Measurements from ENCODE around the gene SCD5.

Gene SCD5

DNA sequence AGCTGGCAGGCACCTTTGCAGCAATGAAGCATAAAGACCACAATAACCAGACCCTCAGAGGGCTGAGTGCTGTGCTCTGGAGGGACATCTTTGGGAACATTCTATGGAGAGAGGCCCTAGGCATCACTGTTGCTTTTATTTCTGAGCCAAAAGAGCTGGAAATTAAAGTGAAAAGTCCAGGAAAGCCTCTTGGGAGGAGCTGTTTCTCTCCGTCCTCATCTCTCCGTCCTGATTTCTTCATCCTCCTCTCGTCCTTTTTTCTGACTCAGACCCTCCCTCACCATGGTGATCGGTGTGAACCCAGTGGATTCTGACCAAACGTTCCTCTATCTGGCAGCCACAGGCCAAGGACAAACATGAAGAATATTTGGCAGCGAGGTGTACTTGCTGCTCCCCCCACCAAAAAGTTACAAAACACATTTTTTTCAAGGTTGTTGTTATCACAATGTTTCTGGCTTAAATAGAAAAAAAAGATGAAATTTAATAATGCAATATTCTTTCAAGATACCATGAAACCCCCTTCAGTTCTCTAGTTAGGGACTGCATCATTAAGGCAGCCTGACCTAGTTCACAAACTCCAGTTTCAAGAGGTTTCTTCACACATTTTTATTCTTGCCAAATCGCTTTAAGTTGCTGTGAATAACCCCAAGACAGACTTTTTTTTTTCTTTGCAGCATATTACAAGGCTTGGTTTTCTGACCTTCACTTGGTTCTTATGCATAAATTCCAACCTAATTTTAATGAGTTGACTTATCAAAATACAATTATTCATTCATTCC, 80.2 kb downstream of the SCD5 start:
- DNase-seq = no peak

DNA sequence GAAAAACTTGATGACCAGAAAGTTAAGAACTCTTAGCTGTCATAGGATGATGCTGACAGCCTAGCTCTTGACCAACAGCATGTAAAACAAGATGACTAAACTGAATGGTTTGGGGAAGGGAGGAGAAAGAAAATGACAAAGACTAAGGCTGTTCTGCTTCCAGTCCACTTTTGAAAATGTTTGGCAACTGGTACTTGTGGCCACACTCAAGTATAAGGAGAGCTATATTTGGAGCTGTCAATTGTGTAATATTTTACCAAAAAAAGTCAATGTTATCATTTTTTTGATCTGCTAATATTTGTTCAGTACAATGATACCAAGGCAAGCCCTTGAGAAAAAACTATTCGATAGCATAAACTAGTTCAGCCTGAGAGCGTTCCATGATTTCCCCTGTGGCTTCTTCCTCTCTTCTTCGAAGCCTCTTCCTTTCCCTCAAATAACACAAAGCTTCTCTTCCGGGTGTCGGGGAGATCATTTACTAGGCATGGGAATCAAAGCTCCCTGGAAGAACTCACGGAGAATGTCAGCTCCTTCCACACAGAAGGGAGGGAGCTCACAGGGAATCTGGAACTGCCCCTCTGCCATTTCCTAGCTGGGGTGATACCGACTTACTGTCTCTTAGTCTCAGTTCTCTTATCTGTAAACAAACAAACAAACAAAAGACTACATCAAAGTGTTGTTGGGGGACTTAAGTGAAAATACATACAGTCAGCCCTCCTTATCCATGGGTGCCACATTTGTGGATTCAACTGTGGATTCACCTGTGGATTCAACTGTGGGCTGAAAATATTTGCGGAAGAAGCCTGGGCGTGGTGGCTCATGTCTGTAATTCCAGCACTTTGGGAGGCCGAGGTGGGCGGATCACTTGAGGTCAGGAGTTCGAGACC, 82.6 kb downstream of the SCD5 start:
- no peak for DNase-seq

DNA sequence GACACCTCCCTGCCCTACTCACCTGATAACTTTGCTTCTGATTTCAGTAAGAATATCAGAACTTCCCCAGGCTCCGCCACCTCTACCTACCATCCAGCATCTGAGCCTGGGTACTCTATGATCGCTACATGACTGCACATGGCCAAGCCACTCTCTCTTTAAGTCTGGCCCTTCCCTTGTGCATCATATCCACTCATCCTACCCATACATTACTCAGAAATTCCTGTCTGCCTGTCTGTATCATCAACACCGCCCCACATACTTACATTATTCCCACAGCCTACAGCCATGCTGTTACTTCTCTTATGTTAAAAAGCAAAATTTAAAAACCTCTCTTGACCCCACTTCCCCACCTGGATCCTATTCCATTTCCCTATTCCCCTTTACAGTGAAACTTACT, 84.7 kb downstream of the SCD5 start:
- no peak for DNase-seq

DNA sequence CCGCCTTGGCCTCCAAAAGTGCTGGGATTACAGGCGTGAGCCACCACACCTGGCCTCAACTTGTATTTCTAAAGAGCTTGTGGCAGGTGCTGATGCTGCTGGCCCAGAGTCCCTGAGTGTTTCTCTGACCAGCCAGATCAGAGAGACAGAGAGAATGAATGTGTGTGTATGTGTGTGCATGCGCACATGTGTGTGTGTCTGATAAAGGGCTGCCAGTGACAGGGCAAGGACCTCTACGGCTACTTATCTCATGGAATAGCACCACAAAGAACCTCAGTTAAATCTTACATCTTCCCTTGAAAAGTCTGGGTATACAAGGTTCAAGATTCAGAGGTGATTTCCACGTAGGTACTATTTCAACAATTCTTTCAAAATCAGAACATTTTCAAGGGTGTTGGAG, 86.0 kb downstream of the SCD5 start:
- no peak for DNase-seq

DNA sequence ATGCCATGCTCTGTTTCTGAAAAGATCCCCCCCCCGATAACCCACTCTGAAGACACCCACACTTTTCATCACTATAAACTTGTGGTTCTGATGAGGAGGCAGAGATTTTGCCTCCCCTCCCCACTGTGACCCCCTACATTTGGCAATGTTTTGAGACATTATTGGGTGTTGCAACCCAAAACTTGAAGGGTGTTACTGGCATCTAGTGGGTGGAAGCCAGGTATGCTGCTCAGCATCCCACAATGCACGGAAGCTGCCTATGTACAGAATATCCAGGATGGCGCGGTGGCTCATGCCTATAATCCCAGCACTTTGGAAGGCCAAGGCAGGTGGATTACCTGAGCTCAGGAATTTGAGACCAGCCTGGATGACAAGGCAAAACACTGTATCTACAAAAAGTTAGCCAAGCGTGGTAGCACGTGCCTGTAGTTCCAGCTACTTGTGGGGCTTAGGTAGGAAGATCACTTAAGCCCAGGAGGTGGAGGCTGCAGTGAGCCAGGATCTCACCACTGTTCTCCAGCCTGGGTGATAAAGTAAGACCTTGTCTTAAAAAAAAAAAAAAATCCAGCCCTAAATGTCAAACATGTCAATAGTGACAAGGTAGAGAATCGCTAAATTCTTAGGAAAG, 87.3 kb downstream of the SCD5 start:
- no peak for DNase-seq

DNA sequence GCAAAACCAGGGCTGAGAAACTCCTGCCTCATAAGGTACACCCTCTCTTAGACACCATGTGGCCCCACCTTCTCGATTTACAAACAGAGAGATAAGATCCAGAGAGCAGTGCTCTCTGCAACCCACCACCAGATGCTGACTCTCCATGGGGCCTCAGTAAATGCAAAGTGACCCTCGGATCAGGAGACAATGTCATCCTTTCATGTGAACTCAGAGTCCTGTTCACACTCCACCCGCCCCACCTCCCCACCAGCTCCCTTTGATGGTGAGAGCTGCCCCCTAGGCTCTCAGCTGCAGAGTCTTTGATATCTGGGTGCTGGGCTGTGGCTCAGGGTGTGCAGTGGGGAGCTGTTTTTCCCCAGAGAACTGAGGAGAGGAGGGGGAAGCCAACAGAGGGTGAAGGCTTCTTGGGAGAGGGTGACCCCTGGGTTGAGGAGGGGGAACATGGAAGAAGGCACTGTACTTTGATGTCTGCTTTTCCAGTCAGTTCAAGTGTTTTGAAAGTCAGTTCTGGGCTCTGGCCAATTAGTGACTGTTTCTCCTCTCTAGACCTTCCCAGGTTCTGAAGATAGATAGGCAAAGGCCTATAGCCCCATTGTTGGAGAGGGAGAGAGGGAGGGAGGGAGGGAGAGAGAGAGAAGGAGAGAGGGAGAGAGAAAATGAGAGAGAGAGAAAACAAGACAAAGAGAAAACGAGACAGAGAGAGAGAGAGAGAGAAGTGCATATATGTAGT, 88.2 kb downstream of the SCD5 start:
- peak; percentile 49 for DNase-seq

DNA sequence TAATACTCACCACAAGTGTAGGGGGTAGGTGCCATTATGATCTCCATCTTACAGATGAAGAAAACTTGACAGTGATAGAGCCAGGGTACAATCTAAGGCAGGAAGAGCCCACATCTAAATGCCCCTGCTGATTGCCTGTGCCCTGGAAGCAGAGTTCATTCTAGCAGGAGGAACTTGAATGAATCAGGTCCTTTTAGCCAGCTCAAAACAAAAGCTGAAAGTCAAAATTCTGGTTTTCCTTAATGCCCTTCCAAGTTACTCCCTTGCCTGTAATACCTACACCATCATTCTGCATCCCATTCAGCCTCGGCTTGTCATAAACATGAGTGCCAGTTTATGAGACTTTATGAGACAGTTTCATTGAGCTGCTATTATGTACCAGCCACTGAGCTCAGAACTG, 89.6 kb downstream of the SCD5 start:
- DNase-seq = no peak

DNA sequence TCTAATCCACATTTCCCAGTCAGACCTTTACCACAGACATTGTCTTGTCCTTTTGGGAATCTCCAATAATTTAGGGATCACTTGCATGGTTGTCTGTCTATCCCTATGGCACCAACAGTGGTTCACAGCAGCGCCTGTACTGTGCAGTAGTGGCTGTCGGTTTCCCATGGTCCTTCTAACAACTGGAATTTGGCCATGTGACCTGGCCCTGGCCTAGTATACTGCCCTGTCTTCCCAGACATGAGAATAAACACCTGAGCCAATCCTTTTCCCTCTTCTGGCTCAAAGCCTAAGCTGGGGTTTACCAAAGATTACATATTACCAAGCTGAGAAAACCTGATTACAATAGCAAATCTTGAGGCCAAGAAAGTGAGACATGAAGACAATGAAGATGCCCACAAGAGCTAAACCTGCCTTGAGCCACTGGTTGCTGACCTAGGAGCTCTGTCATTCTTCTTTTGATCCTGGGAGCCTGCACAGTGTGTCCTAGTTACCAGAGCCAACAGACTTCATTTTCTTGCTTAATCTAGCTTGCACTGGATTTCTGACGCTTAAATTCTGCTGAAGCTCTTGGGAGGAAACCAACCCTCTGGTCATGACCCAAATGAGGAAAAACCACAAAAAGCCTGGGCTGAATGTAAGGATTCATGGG, 92.1 kb downstream of the SCD5 start:
- no peak for DNase-seq

DNA sequence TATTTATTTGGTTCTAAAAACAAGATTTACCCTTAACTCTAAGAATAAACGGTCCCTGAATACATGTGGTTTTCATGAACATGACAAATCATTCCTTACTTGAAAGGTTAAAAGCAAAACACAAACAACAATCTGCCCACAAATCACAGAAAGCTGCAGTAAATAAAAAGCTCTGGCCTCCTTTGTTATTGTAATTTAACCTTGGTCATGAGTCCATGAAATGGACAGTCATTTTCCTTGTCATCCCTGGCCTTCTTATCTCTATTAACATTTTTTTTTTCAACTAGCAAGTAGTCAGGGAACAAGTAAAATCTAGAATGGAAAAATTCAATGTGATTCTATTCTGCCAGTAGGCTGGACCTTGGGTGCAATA, 92.7 kb downstream of the SCD5 start:
- DNase-seq = no peak

DNA sequence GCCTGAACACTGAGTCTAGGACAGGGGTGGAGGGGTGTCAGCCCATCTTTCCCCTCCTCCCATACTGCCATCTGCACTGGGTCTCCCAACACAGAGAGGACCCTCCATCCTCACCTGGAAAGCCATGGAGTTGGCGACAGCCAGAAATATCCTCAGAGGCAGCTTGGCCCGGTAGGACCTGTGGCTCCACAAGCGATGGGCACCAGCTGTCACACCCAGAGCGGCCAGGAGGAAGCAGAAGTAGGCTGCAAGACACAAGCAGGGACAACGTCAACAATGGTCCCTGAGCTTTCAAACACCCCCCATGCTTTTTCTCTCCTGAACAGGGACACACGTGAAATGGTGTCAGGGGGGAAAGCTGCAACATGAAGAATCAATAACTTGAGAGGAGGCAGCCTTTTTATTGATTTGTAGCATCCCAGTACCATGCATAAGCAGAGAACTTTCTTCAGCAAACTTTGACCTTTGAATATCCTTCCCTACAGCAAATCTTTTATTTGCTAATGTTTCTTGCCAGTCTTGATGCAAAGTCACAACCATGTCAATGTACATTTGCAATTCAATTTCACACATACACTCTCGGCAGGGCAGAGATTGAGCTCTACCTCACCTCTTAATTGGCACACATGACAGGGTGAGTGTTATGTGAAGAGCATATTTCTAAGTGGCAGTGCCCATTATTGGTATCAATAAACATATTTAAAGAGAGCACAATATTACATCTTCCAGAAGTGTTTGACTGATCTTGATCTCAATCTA, 93.2 kb downstream of the SCD5 start:
- no peak for DNase-seq

DNA sequence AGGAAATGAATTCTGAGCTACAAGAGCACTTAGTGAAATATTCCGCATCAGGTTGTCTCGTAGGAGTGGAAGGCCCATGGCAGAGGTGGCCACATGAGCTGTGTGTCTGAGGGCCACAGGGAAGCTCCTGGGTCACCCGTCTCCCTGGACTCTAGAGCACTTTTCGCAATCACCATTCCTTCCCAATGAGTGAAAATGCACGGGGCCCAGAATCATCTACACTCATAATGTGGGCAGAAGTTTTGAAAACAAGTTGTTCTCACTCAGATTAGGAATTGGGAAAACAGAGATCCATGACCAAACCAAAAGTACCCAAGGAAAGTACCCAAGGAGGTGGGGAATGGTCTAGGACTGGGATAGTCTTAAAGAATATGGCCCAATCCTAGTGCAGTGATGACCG, 94.4 kb downstream of the SCD5 start:
- no peak for DNase-seq

DNA sequence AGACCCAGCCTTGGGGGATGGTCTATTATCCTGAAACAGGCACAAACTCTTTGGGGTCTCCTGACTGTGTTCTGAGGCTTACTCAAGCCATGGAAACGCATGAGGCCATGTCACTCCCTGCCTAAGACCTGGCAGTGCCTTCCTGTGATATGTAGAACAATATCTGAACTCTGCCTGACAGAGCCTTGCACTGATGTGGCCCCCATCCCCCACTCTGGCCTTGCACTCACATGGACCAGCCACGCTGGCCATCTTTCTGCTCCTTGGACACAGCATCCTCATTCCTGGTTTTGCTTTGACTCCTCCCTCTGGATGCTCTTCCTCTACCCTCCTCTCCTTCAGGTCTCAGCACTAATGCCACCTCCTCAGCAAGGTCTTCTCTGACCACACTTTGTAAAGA, 100.2 kb downstream of the SCD5 start:
- no peak for DNase-seq

DNA sequence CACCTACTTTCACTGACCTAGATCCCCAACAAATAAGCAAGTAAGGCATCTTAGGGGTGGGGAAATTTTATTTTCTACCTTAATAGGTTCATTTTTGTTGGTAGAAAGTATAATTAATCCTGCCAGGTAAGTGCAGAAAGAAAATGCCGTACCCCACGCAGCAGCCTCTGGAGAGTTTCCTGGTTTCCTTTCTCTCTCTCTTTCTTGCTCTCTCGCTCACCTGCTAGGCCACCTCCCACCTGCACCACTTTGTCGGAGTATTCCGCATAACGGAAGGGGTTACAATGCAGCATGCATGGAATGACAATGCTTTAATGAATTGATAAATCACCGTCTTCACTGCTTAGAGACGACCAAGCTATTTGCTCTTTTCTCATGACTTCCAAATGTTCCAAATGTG, 101.0 kb downstream of the SCD5 start:
- DNase-seq = no peak

DNA sequence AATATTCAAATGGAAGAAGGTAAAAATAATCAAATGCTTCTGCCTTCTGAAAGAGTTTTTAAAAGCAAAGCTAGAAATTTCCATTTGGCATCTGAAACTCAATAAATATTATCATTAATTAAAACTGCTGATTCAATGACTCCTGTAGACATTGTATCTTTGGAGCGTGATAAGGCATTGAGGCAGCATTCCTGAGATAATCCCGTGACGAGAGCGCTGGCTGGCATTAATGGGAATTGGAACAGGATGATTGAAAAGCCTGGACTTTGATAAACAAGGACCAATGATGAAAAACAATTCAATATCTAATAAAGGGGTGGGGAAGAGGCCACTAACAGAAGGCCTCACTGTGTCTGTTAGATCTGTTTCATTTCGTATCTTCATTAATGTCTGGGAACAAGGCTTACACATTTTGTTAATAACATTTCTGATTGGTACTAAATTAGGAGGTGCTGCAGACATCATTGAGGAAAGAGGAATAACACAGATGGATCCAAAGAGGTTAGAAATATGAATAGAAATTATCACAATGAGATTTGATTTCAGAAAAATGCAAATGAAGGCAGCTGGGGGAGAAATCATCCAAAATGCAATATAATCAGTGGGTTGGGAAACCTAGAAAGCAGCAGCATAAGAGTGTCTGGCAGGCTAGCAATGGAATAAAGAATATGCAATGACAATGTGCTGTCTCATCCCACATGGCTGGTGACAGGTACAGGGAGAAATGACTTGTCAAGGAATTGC, 102.3 kb downstream of the SCD5 start:
- DNase-seq = no peak

DNA sequence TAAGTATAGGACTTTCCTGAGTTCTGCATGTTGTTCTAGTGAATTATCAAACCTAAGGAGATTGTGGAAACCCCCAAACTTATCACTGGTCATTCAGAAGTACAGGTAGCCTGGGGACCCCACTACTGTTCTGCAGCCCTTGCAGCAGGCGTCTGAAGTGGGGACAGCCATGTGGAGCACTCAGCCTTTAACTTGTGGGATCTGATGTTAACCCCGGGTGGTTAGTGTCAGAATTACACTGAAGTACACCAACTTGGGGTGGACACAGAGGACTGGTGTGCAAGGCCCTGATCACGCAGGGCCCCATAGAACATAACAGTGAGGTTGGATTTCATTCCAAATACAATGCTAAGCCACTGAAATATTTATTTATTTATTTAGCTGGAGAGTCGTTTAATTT, 103.7 kb downstream of the SCD5 start:
- DNase-seq = no peak

DNA sequence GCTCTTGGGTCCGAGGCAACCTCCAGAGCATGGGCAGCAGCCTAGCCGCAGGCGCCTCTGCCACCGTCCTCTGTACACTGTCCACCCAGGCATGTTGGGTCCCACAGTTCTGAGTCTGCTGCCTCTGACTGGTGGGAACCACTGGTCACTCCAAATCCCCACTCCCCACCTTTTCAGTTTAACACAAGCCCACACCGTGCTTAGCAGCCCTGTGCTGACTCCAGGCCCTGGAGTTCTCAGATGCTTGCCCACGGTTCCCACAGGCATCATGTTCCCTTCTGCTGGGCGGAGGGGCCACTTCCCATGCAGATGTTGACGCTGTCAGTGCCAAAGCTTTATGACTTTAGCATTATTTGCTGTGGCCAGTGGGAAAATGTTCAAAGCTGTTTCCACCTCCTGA, 104.5 kb downstream of the SCD5 start:
- no peak for DNase-seq

DNA sequence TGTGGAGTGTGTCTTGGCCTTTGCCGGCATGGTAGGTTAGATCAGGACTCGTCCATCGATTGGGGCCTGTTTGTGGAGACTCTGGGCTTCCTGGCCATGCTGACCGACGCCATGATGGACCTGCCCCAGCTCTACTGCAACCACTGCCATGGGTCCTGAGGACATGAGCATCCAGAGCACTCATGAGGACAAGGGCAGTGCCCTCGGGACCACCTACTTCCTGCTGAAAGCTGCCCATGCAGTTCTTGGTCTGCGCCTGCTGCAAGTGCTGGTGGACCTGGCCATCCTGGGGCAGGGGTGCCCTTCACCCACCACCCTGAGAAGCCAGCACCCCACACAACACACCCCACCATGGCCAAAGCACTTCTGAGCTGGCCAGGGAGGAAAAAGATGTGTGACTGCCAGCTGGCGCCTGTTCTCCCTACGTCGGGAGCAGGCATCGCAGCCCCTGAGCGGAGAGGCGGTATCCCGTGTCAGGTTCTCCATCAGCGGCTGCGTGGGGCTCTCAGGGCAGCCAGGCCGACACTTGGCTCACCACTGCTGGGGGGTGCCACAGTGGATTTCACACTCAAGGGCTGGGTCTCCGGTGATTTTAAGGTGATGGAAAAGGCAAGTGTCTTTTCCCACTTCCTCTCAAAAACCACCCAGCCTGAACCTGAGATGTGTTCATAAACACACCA, 106.4 kb downstream of the SCD5 start:
- DNase-seq = no peak

DNA sequence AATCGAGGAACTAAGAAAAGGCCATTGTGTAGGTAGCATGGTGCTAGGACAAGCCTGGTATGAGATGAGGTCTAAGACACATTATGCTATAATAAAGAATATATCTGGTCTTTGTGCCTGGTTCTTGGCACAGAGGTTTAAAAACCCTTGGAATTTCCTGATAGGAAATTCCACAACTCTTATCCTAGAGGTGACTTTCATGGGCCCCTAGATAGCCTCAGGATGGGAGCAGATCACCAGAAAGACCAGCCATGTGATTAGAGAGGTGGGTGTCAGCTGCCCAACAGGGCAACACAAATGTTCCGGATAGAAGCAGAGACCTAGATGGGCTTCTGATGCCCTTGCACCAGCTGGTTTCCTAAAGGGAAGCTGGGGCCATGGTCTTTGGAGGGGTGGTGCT, 107.2 kb downstream of the SCD5 start:
- DNase-seq = no peak

DNA sequence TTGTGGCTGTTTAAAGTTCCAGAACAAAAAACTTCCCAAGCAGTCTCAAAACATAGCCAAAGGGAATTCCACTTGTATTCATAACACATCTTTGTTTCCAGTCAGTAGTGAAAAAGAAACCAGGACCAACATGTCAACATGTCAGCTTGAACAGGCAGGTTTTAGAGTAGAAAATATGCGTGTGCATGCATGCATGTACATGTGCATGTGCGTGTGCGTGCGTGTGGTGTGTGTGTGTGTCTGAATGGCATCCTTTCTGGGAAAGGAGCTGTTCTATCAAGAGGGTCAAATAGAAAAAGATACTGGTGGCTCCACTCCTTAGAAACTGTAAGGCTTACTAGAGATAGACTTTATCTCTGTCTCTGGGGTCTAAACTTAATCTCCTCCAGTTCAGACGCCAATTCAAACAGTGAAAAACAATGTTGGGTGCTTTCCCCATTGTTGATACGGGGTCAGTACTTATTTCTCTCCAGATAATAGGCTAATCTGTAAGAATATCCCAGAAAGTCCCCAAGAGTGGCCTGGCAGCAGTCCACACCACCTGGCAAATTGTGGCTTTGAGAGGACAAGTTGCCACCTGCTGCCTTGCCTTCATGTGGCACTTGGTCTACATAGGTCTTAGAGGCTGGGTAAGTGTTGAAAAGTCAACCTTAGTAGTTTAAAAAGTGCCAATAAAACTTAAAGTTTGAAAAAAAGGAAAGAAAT, 110.4 kb downstream of the SCD5 start:
- DNase-seq = no peak

DNA sequence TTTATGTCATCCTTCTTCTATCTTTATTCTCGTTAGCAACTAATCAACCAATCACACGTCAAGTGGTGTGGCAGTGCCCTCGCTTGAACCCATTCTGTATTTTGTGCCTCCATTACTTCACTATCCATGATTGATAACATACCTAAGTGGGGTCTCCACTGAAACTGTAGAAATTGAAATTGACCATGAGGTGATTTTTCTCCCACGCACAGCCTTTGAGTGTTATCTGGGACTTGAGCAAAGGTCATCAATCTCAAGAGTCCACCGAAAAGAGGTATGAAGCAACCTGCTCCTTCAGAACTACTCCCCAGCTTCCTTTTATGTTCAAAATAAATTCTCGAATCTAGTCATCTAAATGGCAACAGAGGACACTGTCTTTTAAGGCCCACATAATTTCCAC, 111.1 kb downstream of the SCD5 start:
- DNase-seq = no peak

Measured in NCI-H146 (cell line).